GM12878 (cell line): ENCODE results near the gene MOB2. TPM values are rescaled to one million over a fixed set of nuclear protein-coding genes. Genes with fewer than 3 reads are reported as not detected.

ENCODE experiments used
- ATAC-seq: fragments of 200-7000 bp; cut with Tn5 transposase; 3 replicates; pipeline ENCODE4 v1.9.1; 2020; ENCODE audit warnings: mild to moderate bottlenecking, moderate library complexity
- BruUV-seq: library from RNA; stranded (reverse); fragments of 400-500 nt; replicated peaks from 2 replicates; lab custom pipeline; 2021; lab: Mats Ljungman, UMichigan
- CTCF ChIA-PET: fragments of 300-600 bp; sonication (Branson Sonifier 250); formaldehyde crosslinking; extraction: SDS; loops from one replicate; lab custom pipeline; 2021; ENCODE audit warnings: inconsistent platforms; lab: Yijun Ruan, JAX
- POLR2A ChIA-PET: fragments of 350-600 bp; formaldehyde crosslinking; extraction: SDS; loops from one replicate; lab custom pipeline; 2021; ENCODE audit warnings: inconsistent platforms; lab: Charles Lee
- RAD21 ChIA-PET: fragments of 300-600 bp; sonication (Branson Sonifier 250); formaldehyde crosslinking; loops from one replicate; lab custom pipeline; 2023; ENCODE audit warnings: antibody characterized with exemption; ENCODE audit not compliant: unreplicated experiment; lab: Charles Lee
- SMC1A ChIA-PET: fragments of 300-600 bp; sonication (Branson Sonifier 250); formaldehyde crosslinking; loops from one replicate; lab custom pipeline; 2023; ENCODE audit not compliant: unreplicated experiment, uncharacterized antibody; lab: Charles Lee
- DNase-seq: peaks from one replicate; pipeline ENCODE4 v3.0.0-alpha.2; 2011; ENCODE audit warnings: low read depth, low spot score
- FAIRE-seq: peaks from 3 replicates; lab custom pipeline; 2011; peaks lifted over from hg19 to GRCh38; lab: Jason Lieb, UNC
- H2AFZ ChIP-seq: 2 replicates; pipeline ENCODE4 v1.6.0; 2011; ENCODE audit warnings: low read depth, low read length, control low read depth; ENCODE audit not compliant: control insufficient read depth
- H3K27ac ChIP-seq: 2 replicates; pipeline ENCODE4 v1.5.1; 2011; ENCODE audit warnings: control low read depth; ENCODE audit not compliant: control insufficient read depth, insufficient read depth
- H3K27me3 ChIP-seq, 2 experiments: replicated peaks in 1 of 2; 2 replicates each; pipeline versions ENCODE4 v1.6.0 to v1.6.1; 2011; ENCODE audit warnings: low read length in 1 of 2; ENCODE audit not compliant: control insufficient read depth in 2 of 2, insufficient read depth in 2 of 2
- H3K36me3 ChIP-seq, 2 experiments: 2 replicates each; pipeline ENCODE4 v1.5.1; 2011; ENCODE audit warnings: low read length in 1 of 2; ENCODE audit not compliant: control insufficient read depth in 2 of 2, insufficient read depth in 2 of 2
- H3K4me1 ChIP-seq: 2 replicates; pipeline ENCODE4 v1.6.1; 2011; ENCODE audit warnings: mild to moderate bottlenecking, low read length, moderate library complexity, mixed read lengths; ENCODE audit not compliant: control insufficient read depth, insufficient read depth
- H3K4me2 ChIP-seq: 2 replicates; pipeline ENCODE4 v1.6.0; 2011; ENCODE audit warnings: control low read depth; ENCODE audit not compliant: control insufficient read depth, insufficient read depth
- H3K4me3 ChIP-seq: fragments of 200-600 bp; sonication (generic); 2 replicates; pipeline ENCODE4 v1.5.1; 2016
- H3K79me2 ChIP-seq: 2 replicates; pipeline ENCODE4 v1.6.0; 2011; ENCODE audit warnings: low read length; ENCODE audit not compliant: control insufficient read depth, insufficient read depth
- H3K9ac ChIP-seq: 2 replicates; pipeline ENCODE4 v1.8.0; 2011; ENCODE audit warnings: low read length, control low read depth, mixed read lengths; ENCODE audit not compliant: control insufficient read depth, insufficient read depth
- H3K9me3 ChIP-seq: replicated peaks from 3 replicates; pipeline ENCODE4 v1.5.1; 2011; ENCODE audit warnings: mild to moderate bottlenecking, low read length; ENCODE audit not compliant: control insufficient read depth, insufficient read depth
- H4K20me1 ChIP-seq: 2 replicates; pipeline ENCODE4 v1.6.0; 2011; ENCODE audit not compliant: control insufficient read depth, insufficient read depth
- ETV6 ChIP-seq, 2 experiments: fragments of 450-650 bp in 1 of 2; IDR thresholded peaks in 1 of 2; conservative IDR thresholded peaks in 1 of 2; 2 replicates each; pipeline ENCODE4 v1.6.1; 2014; ENCODE audit warnings: antibody characterized with exemption in 1 of 2, borderline replicate concordance in 1 of 2, low read depth in 1 of 2, mild to moderate bottlenecking in 1 of 2, moderate library complexity in 1 of 2
- RAD21 ChIP-seq: IDR thresholded peaks from 2 replicates; pipeline ENCODE4 v1.6.1; 2011; ENCODE audit warnings: mild to moderate bottlenecking, low read depth, low read length, moderate library complexity; ENCODE audit not compliant: insufficient read depth
- RCOR1 ChIP-seq: conservative IDR thresholded peaks from 2 replicates; pipeline ENCODE4 v1.6.1; 2012; ENCODE audit warnings: low read depth, low read length, improper control_type of control experiment
- RUNX3 ChIP-seq: IDR thresholded peaks from 2 replicates; pipeline ENCODE4 v1.6.1; 2012; ENCODE audit warnings: low read length, inconsistent platforms
- SUZ12 ChIP-seq: fragments of 200-600 bp; sonication (generic); IDR thresholded peaks from one replicate; pipeline ENCODE4 v1.6.1; 2018; ENCODE audit warnings: antibody characterized with exemption, mild to moderate bottlenecking; ENCODE audit not compliant: unreplicated experiment
- ZNF274 ChIP-seq: IDR thresholded peaks from one replicate; pipeline ENCODE4 v1.8.0; 2011; ENCODE audit not compliant: insufficient read length, insufficient read depth
- WGBS: methylation state at CpG from one replicate; pipeline ENCODE4 v1.1.6; 2016; ENCODE audit warnings: low lambda C conversion rate; ENCODE audit not compliant: insufficient replicate concordance, insufficient coverage; ENCODE audit errors: missing lambda C conversion rate; 5-methylcytosine and 5-hydroxymethylcytosine counted together
- in situ Hi-C: fragments of 300-500 bp; cut with MboI; formaldehyde crosslinking; loops from 9 replicates; pipeline ENCODE4 v1.14.3; 2018; ENCODE audit warnings: mixed read lengths
- intact Hi-C: fragments of 100-400 bp; cut with micrococcal nuclease; formaldehyde crosslinking; loops from one replicate; pipeline ENCODE4 v1.14.2; 2022; ENCODE audit not compliant: unreplicated experiment
- polyA plus RNA-seq, 11 experiments: library from polyadenylated mRNA; depleted of rRNA in 4 of 11; unstranded in 6 of 11; stranded (reverse) in 5 of 11; fragments of >200 nt; fragmentation: Nextera tagmentation in 4 of 11; fragmentation: Illumina TruSeq in 1 of 11; extraction: Ambion mirVana in 4 of 11; extraction: Trizol in 1 of 11; gene quantifications; 1 replicate in 1 of 11; 2 replicates in 10 of 11; pipeline versions ENCODE4 v1.2.1 to v1.2.3, GENCODE V29; 2011 to 2016; ENCODE audit warnings: inconsistent platforms in 2 of 11, missing spikeins in 2 of 11, low read depth in 1 of 11
- total RNA-seq, 4 experiments: library from RNA; depleted of rRNA in 3 of 4; stranded (reverse); fragments of >200 nt in 3 of 4; fragmentation: Illumina TruSeq in 1 of 4; extraction: Trizol in 1 of 4; gene quantifications; 2 replicates each; pipeline versions ENCODE4 v1.2.1 to v1.2.3, GENCODE V29; 2013 to 2021
- TF ChIP-seq, protein P1 (sequence below): fragments of 450-650 bp; IDR thresholded peaks from 2 replicates; pipeline ENCODE4 v1.6.1; 2017; ENCODE audit warnings: mild to moderate bottlenecking, low read depth, inconsistent platforms; ENCODE audit not compliant: poor library complexity, severe bottlenecking
- TF ChIP-seq, protein P2 (sequence below): fragments of 450-650 bp; formaldehyde crosslinking; IDR thresholded peaks from 2 replicates; pipeline ENCODE4 v1.5.0; 2022; ENCODE audit warnings: mild to moderate bottlenecking, missing genetic modification characterization
- TF ChIP-seq, protein P3 (sequence below), 3 experiments: IDR thresholded peaks in 2 of 3; conservative IDR thresholded peaks in 1 of 3; 2 replicates each; pipeline ENCODE4 v1.5.1; 2011; ENCODE audit warnings: low read depth in 3 of 3, low read length in 3 of 3, mild to moderate bottlenecking in 3 of 3, control low read depth in 2 of 3, moderate library complexity in 2 of 3, inconsistent platforms in 1 of 3, mixed read lengths in 1 of 3; ENCODE audit not compliant: control insufficient read depth in 2 of 3, insufficient read depth in 1 of 3; ENCODE audit errors: extremely low read depth in 1 of 3
- TF ChIP-seq, protein P4 (sequence below): fragments of 450-650 bp; IDR thresholded peaks from 2 replicates; pipeline ENCODE4 v1.6.1; 2017; ENCODE audit warnings: mild to moderate bottlenecking

The MOB2 gene
- total and polyA plus RNA-seq, 10 of the 15 experiments (the other 5 are each of a cell fraction or from before 2014, with no cell fraction given), result 0.10 to 34.6 (median 15.5) TPM

DNA sequence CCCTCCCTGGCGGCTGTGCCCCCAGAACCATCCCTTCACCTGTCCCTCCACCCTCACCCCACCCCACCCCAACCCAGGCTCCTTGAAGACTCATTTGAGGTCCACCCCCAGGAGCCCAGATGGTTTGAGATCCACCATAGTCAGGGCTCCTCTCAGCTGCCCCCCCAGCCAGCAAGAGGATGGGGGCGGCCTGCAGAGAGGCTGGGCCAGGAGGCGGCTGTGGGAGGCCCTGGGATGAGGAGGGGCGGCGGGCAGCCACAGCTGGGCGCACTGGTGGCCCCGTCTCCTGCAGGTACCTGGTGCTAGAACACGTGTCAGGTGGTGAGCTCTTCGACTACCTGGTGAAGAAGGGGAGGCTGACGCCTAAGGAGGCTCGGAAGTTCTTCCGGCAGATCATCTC, 46.1 kb downstream of the MOB2 start:
- H2AFZ ChIP-seq, result no peak overlapping the region
- in situ Hi-C loops, result no loop called here
- no peaks in the 10 kb centered on the region for H3K4me1 ChIP-seq
- no peaks in the 10 kb centered on the region for H3K36me3 ChIP-seq
- intact Hi-C loops, result no loop called here
- FAIRE-seq (no peak), DNase-seq (no peak), ATAC-seq (no peak)
- no peaks in the 10 kb centered on the region for H3K9me3 ChIP-seq
- WGBS, result 14% methylated on average over 8 of the region's 12 CpGs
- no peaks in the 10 kb centered on the region for H3K27me3 ChIP-seq
- no peak overlapping the region for H3K4me2 ChIP-seq
- ChIA-PET CTCF (no interaction called here), SMC1A (interaction anchor here (1.1 kb wide), 1 partner anchor 134 kb away, joined by 3 read pairs; no protein-coding TSS in a partner anchor), RAD21 (no interaction called here), POLR2A (interaction anchor here (0.6 kb wide), 1 partner anchor 128 kb away, joined by 3 read pairs; no protein-coding TSS in a partner anchor)
- H3K9ac ChIP-seq, result no peak overlapping the region
- H3K27ac ChIP-seq, result no peak overlapping the region
- H4K20me1 ChIP-seq, result no peaks in the 10 kb centered on the region
- H3K79me2 ChIP-seq, result no peaks in the 10 kb centered on the region
- no TSS peak for BruUV-seq
- no peak overlapping the region for H3K4me3 ChIP-seq
- no peak for TF ChIP-seq RCOR1
- TF ChIP-seq, protein P1, sequence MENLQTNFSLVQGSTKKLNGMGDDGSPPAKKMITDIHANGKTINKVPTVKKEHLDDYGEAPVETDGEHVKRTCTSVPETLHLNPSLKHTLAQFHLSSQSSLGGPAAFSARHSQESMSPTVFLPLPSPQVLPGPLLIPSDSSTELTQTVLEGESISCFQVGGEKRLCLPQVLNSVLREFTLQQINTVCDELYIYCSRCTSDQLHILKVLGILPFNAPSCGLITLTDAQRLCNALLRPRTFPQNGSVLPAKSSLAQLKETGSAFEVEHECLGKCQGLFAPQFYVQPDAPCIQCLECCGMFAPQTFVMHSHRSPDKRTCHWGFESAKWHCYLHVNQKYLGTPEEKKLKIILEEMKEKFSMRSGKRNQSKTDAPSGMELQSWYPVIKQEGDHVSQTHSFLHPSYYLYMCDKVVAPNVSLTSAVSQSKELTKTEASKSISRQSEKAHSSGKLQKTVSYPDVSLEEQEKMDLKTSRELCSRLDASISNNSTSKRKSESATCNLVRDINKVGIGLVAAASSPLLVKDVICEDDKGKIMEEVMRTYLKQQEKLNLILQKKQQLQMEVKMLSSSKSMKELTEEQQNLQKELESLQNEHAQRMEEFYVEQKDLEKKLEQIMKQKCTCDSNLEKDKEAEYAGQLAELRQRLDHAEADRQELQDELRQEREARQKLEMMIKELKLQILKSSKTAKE, result no peak
- no peak for TF ChIP-seq RUNX3
- TF ChIP-seq, protein P2, sequence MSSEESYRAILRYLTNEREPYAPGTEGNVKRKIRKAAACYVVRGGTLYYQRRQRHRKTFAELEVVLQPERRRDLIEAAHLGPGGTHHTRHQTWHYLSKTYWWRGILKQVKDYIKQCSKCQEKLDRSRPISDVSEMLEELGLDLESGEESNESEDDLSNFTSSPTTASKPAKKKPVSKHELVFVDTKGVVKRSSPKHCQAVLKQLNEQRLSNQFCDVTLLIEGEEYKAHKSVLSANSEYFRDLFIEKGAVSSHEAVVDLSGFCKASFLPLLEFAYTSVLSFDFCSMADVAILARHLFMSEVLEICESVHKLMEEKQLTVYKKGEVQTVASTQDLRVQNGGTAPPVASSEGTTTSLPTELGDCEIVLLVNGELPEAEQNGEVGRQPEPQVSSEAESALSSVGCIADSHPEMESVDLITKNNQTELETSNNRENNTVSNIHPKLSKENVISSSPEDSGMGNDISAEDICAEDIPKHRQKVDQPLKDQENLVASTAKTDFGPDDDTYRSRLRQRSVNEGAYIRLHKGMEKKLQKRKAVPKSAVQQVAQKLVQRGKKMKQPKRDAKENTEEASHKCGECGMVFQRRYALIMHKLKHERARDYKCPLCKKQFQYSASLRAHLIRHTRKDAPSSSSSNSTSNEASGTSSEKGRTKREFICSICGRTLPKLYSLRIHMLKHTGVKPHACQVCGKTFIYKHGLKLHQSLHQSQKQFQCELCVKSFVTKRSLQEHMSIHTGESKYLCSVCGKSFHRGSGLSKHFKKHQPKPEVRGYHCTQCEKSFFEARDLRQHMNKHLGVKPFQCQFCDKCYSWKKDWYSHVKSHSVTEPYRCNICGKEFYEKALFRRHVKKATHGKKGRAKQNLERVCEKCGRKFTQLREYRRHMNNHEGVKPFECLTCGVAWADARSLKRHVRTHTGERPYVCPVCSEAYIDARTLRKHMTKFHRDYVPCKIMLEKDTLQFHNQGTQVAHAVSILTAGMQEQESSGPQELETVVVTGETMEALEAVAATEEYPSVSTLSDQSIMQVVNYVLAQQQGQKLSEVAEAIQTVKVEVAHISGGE, result no peak
- TF ChIP-seq RAD21, result no peak
- TF ChIP-seq, protein P3, sequence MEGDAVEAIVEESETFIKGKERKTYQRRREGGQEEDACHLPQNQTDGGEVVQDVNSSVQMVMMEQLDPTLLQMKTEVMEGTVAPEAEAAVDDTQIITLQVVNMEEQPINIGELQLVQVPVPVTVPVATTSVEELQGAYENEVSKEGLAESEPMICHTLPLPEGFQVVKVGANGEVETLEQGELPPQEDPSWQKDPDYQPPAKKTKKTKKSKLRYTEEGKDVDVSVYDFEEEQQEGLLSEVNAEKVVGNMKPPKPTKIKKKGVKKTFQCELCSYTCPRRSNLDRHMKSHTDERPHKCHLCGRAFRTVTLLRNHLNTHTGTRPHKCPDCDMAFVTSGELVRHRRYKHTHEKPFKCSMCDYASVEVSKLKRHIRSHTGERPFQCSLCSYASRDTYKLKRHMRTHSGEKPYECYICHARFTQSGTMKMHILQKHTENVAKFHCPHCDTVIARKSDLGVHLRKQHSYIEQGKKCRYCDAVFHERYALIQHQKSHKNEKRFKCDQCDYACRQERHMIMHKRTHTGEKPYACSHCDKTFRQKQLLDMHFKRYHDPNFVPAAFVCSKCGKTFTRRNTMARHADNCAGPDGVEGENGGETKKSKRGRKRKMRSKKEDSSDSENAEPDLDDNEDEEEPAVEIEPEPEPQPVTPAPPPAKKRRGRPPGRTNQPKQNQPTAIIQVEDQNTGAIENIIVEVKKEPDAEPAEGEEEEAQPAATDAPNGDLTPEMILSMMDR (IDR thresholded peaks at IDR 0.05 in 2 of 3, conservative IDR thresholded peaks at IDR 0.05 in 1 of 3; ENCODE audit: control insufficient read depth in 2 of 3, extremely low read depth in 1 of 3, insufficient read depth in 1 of 3, low read depth in 3 of 3, low read length in 3 of 3), result no peak
- TF ChIP-seq, protein P4, sequence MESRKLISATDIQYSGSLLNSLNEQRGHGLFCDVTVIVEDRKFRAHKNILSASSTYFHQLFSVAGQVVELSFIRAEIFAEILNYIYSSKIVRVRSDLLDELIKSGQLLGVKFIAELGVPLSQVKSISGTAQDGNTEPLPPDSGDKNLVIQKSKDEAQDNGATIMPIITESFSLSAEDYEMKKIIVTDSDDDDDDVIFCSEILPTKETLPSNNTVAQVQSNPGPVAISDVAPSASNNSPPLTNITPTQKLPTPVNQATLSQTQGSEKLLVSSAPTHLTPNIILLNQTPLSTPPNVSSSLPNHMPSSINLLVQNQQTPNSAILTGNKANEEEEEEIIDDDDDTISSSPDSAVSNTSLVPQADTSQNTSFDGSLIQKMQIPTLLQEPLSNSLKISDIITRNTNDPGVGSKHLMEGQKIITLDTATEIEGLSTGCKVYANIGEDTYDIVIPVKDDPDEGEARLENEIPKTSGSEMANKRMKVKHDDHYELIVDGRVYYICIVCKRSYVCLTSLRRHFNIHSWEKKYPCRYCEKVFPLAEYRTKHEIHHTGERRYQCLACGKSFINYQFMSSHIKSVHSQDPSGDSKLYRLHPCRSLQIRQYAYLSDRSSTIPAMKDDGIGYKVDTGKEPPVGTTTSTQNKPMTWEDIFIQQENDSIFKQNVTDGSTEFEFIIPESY, result no peak
- no peak for TF ChIP-seq ETV6 (conservative IDR thresholded peaks at IDR 0.05 in 1 of 2, IDR thresholded peaks at IDR 0.05 in 1 of 2; ENCODE audit: borderline replicate concordance in 1 of 2, low read depth in 1 of 2)
- no peak for TF ChIP-seq SUZ12
- no peak for TF ChIP-seq ZNF274
